SHP77 treated with DMSO at 0.1 percent for 48 hours (cell line): ENCODE measurements around the gene PRKACB.
"Not testable (repeated sequence)": the region's sequence is repeated elsewhere in the genome, so short reads cannot be mapped to it uniquely, and the experiment has no call there.

ENCODE experiments used
- DNase-seq: peaks from one replicate; lab custom pipeline; 2025; lab: John Stamatoyannopoulos, UW

The PRKACB gene

GRCh38 chr1:84269306-84269705 is 125.2 kb downstream of the PRKACB start:
- DNase-seq, result no peak

GRCh38 chr1:84271441-84272151 is 127.5 kb downstream of the PRKACB start:
- no peak for DNase-seq

GRCh38 chr1:84272401-84272800 is 128.3 kb downstream of the PRKACB start:
- DNase-seq, result peak; percentile 68

GRCh38 chr1:84277343-84278059 is 133.4 kb downstream of the PRKACB start:
- DNase-seq, result no peak

- peak; percentile 28 for DNase-seq
Measured at GRCh38 chr1:84278905-84279304, 134.8 kb downstream of the PRKACB start.

GRCh38 chr1:84280912-84281311 is 136.8 kb downstream of the PRKACB start:
- no peak for DNase-seq

GRCh38 chr1:84282780-84283333 is 138.8 kb downstream of the PRKACB start:
- DNase-seq, result no peak

GRCh38 chr1:84283381-84283780 is 139.3 kb downstream of the PRKACB start:
- no peak for DNase-seq

GRCh38 chr1:84286071-84286470 is 142.0 kb downstream of the PRKACB start:
- DNase-seq, result no peak

- DNase-seq, result not testable (repeated sequence)
Measured at GRCh38 chr1:84287389-84287788, 143.3 kb downstream of the PRKACB start.
